HL-60/S4 treated with phorbol 12-myristate 13-acetate at 8.2 ng/mL for 4 days and 3 days (cell line): ENCODE measurements around the gene OPCML.

ENCODE experiments used
- in situ Hi-C: fragments of 300-500 bp; cut with MboI; formaldehyde crosslinking; loops from 2 replicates; pipeline ENCODE4 v1.15.0; 2022; ENCODE audit warnings: low sequenced_read_pairs

Gene OPCML

GRCh38 chr11:132969892-132970291 is 562.4 kb downstream of the OPCML start:
- in situ Hi-C loops, result no loop called here

- in situ Hi-C loops, result no loop called here
Measured at GRCh38 chr11:132962041-132962440, 570.3 kb downstream of the OPCML start.

DNA sequence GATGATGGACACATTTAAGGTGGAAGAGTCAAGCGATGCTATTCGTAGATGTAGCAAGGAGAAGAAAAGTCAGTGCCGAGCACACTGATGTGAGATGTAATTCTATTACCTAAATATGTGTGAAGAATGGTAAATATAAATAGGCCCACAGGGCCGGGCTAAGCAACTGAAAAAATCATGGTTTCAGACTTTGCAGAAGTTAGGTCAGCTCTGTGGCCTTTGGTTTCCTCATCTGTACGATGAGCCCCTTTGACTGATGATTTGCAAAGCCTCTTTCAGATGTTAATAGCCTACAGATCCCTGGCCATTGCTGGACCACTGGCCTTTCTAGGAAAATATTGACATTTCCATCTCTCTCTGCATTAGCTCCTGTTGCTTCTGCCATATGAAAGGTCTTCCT is 570.8 kb downstream of the OPCML start:
- in situ Hi-C loops, result no loop called here

DNA sequence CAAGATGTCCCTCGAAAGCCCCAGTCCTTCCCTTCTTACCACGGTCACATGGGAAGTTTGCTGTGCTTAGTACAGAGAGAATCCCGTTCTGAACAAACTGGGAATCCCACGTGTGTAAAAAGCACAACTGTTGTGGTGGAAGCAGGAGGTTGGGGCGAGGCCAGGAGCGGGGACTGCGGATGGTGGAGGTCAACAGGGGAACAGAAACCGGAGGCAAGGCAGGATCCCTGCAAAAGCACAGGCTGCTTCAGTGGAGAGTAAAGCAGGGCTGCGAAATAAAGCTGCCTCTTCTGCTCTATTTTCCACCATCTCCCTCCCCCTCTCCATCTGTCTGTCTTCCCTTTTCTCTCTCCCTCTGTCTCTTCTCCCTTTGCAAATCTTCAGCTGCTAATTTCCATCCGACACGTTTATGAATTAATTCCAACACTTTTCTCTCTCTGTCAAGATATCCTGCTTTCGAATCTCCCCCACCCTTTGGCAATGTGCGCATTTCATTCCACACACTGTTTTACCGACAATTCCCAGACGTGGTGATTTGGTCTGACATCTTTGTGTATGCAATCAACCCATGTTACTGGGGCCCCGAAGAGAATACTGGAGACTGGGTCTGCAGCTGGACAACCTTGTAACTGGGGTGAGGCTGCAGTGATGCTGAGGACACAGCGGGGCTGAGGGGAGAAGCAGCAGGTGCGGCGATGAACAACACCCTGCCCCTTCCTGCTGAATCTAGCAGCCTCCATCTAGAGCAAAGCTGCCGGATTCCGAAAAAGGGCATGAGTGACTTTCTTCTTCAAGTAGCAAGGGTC is 571.8 kb downstream of the OPCML start:
- in situ Hi-C loops, result no loop called here

GRCh38 chr11:132959693-132960092 is 572.6 kb downstream of the OPCML start:
- in situ Hi-C loops, result no loop called here

DNA sequence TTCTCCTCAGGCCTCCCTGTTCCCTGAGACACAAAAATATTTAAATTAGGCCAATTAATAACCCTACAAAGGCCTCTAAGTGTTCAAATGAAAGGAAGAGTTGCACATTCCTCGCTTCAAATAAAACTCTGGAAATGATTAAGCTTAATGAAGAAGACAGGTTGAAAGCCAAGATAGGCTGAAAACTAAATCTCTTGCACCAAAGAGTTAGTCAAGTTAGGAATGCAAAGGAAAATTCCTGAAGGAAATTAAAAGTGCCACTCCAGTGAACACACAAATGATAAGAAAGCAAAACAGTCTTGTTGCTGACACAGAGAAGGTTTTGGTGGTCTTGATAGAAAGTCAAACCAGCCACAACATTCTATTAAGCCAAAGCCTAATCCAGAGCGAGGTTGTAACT is 574.4 kb downstream of the OPCML start:
- in situ Hi-C loops, result no loop called here

DNA sequence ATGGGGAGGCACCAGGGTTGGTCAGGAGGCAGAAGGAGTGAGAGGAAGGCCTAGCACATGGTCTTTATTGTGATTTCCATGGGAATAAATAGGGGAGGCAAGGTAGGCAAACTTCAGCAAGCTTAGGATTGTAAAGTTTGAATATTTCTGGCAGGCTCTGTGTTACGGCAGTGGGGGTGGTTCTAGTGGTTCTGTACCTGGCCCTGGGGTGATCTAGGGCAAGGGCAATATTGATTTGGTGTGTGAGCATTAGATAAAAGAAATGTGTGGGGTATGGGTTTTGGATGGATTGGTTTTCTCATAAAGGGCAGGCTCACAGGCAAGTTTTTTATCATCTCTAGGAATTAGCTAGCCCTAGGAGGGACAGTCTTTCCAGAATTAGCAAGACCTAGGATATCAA is 584.0 kb downstream of the OPCML start:
- in situ Hi-C loops, result no loop called here

- in situ Hi-C loops, result no loop called here
Measured at GRCh38 chr11:132944569-132944944, 587.7 kb downstream of the OPCML start.

GRCh38 chr11:132943706-132944568 is 588.4 kb downstream of the OPCML start:
- in situ Hi-C loops, result no loop called here

DNA sequence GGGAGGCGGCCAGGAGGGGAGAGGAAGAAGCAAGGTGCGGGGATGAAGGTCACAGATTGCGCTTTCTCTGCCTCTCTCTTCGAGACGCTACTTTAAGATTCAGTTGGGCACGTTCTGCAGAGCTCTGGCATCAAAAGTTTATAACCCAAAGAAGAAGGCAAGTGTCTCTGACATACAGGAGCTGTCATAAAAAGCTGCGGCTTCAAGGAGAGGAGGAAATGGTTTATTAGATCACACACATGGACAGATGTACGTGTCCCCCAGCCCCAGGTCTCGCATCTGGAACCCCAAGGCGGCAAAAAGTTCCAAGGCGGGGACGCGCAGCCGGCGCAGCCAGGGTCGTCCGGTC is 589.0 kb downstream of the OPCML start:
- in situ Hi-C loops, result no loop called here

DNA sequence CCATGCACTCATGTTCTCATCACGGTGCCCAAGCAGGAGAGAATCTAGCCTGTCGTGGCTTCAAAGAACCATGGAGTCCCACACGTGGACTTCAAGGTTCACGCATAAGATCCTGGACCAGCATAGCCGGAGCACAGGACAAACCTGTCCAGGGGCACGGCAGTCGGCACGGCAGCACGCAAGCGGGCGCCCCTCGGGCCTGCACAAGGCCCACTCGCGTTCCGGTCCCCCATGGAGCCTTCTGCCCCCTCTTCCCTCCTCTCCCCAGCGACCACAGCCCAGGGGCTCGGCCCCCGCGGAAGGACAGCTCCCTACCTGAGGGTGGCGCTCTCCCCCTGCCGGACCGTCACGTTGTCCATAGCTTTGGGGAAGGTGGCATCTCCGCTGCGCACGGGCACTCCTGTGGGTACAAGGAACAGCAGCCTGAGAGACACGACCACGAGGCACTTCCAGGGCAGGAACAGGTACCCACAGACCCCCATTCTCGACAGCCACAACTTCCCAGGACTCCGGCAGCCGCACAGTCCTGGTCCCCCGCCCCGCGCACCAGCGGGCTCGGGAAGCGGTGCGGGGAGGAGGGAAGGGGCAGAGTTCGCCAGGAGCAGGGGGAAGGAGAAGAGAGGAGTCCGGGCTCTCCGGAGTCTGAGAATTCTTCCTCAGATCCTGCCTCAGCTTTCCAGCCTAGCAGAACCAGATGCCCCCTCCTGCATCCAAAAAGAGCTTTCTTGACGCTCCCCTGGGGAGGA is 589.5 kb downstream of the OPCML start:
- in situ Hi-C loops, result no loop called here

GRCh38 chr11:132941761-132942160 is 590.5 kb downstream of the OPCML start:
- in situ Hi-C loops, result no loop called here

GRCh38 chr11:132941024-132941646 is 591.2 kb downstream of the OPCML start:
- in situ Hi-C loops, result no loop called here

DNA sequence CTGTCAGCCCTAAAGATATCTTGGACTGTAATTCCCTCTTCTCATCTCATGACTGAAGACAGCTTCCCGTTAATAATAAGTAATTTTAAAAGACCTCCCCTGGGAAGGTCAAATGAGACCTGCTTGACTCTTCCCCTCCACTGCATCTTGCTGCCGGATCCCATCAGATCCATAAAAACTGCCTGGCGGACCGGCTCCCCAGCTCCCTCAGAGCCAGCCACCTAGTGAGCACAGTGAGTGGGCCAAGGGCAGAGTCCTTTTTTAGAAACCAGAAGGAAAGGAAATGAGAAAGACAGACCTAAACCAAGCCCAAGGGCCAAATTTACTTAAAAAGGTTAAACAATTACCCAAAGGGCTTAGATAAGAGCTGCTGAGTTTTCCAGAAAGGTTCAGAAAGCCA is 595.3 kb downstream of the OPCML start:
- in situ Hi-C loops, result no loop called here

- in situ Hi-C loops, result no loop called here
Measured at GRCh38 chr11:132935383-132935782, 596.9 kb downstream of the OPCML start.

DNA sequence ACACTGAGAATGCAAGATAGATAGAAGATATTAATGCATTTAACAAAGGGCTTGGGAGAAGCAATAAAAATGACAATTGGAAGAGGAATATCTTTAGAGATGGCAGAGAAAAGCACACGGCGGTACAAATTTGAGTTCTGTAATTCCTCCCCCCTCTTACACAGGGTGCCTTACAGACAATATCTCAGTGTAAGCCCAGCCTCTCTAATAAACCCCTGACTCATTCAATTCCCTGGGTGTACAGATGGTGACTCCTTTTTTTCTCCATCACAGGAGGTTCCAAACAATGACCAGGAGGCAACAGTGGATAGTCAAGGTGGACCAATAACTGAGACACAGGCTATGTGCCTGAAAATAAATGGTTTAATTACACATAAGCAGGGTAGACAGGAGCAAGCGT is 598.6 kb downstream of the OPCML start:
- in situ Hi-C loops, result no loop called here

DNA sequence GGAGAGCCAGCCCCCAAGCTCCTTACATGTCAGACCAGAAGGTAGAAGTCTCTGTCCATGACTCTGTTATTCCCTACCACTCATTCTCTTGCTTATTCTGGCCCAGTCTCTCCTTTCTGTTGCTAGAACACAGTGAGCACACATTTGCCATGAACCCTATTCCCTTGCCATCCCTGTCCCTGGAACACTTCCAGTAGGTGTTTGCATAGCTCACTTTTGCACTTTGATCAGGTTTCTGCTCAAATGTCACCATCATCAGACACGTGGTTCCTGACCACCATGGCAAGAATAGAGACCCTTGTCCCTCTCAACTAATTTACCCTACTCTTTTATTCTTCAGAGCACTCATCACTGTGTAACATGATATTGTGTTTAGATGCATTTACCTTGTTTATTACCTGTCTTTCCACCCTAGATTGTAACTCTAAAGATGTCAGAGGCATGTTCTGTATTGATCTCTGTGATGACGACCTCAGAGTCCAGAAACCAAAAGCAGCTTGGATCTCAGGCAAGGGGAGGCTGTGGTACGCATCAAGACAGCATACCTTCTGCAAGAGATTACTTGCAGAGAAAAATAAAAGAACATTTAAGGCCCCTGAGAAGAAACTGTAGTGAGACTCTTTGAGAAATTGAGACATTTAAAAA is 606.4 kb downstream of the OPCML start:
- in situ Hi-C loops, result no loop called here

GRCh38 chr11:132921597-132921996 is 610.7 kb downstream of the OPCML start:
- in situ Hi-C loops, result no loop called here

DNA sequence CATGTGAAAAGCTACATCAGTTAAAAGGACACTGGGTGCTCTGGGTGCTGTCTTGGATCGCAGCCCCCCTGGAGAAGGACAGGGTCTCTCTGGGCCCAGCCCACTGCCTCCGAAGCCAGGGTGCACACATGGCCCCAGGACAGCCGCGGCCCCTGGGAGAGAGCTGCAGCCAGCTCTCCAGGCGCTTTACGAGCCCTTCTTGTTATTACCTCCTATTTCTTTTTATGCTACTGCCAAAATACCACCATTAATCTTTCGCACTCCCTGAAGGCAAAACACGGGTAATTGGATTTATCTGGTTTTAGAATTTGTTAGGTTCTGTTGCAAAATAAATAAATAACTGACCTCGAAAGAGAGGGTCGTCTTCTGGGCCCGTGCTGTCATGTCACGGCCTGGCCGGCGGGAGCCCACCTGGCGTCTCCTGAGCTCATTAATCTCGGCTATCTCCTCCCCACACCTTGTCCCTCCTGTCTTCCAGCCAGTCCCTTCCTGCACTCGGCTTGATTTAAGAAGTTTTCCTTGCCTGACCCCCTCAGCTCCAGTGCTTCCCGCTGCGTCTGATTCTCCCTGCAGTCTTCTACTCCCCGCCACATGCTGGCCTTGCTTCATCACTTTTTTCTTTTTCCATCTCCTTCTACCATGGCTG is 611.7 kb downstream of the OPCML start:
- in situ Hi-C loops, result no loop called here

- in situ Hi-C loops, result no loop called here
Measured at GRCh38 chr11:132914600-132914999, 617.7 kb downstream of the OPCML start.
